Transverse colon (tissue), 4 donors: Measurements from ENCODE around the gene TECPR1.

Source experiments
- CTCF ChIP-seq, 5 experiments: fragments of 200-600 bp in 3 of 5; fragments of 450-650 bp in 2 of 5; sonication (generic) in 3 of 5; IDR thresholded peaks; 1 replicate in 2 of 5; 2 replicates in 3 of 5; pipeline ENCODE4 v1.5.1; 2016 to 2017; ENCODE audit warnings: antibody characterized with exemption in 5 of 5, inconsistent platforms in 3 of 5, mild to moderate bottlenecking in 2 of 5, moderate library complexity in 1 of 5
- EP300 ChIP-seq: sonication (generic); formaldehyde crosslinking; IDR thresholded peaks from one replicate; pipeline ENCODE4 v1.6.1; 2017; ENCODE audit warnings: antibody characterized with exemption, low read depth
- POLR2A ChIP-seq: fragments of 450-650 bp; IDR thresholded peaks from one replicate; pipeline ENCODE4 v1.6.1; 2016; ENCODE audit warnings: antibody characterized with exemption, mild to moderate bottlenecking, moderate library complexity
- POLR2AphosphoS5 ChIP-seq, 3 donors: sonication (generic); formaldehyde crosslinking; IDR thresholded peaks; one replicate each; pipeline ENCODE4 v1.6.1; 2016; ENCODE audit warnings: antibody characterized with exemption in 3 of 3

DNA sequence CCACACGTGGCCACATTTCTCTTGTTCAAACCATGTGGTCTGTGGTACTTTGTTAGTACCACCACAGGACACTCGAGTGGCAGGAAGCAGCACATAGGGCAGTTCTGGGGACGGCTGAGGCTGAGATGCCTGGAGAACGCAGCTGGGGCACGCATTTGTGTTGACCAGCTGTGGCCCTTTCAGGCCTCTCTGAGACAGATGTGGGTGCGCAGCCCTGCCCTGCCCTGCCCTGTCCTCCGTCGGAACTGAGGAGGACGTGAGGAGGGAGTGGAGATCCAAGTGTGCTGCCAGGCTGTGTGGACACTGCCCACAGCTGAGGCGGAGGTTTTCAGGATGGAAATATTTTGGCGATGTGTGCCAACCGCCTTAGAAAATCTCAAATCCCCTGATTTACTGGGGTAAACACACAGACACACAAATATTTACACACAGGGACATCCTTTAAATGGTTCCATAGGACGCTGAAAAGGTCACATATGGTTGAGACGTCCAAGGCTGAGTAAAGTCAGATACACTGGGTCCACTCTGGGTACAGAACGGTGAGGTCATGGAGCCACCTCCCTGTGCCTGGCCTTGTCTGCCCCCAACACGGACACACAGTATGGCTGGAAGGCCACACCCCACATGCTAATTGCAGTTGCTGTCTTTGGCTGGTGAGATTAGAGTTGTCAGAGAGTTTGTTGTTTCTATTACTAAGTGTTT is 26.0 kb downstream of the TECPR1 start:
- TF ChIP-seq POLR2A (no peak), CTCF (IDR thresholded peaks at IDR 0.05) (no peak), POLR2AphosphoS5 (IDR thresholded peaks at IDR 0.05) (no peak), EP300 (no peak)
